C4-2B (cell line): ENCODE data around the gene TMEM185B.
"Not testable (repeated sequence)": the region's sequence is repeated elsewhere in the genome, so short reads cannot be mapped to it uniquely, and the experiment has no call there.

Experiments
- H3K27ac ChIP-seq: fragments of 450-650 bp; 2 replicates; pipeline ENCODE4 v1.5.1; 2017
- CTCF ChIP-seq: fragments of 450-650 bp; conservative IDR thresholded peaks from 2 replicates; pipeline ENCODE4 v1.5.1; 2017; ENCODE audit warnings: mild to moderate bottlenecking
- ZFX ChIP-seq: fragments of 450-650 bp; IDR thresholded peaks from 2 replicates; pipeline ENCODE4 v1.6.1; 2017

TMEM185B gene

DNA sequence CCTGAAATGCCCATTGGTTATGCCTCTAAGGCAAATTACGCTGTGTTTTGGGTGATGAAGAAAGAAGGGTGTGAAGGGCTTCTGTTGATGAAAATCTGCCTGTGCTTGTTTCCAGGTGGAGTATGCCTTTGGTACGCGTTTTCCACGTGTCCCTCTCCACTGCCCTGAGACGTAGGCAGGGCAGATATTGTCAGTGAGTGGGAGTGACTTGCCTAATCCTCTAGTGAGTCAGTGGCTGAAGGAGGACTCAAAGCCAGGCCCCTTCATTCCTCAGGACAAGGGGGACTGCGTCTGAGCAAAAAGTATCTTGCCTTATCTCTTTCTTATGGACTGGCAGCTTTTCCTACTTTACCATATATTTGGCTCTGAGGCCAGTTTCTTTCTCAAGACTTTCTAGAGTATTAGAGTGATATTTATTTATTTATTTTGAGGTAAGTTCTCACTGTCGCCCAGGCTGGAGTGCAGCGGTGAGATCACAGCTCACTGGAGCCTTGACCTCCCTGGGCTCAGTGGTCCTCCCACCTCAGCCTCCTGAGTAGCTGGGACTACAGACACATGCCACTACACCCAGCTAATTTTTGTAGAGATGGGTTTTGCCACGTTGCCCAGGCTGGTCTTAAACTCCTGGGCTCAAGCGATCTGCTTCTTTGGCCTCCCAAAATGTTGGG is 39.7 kb upstream of the TMEM185B start:
- TF ChIP-seq CTCF (no peak), ZFX (no peak)
- H3K27ac ChIP-seq = no peak overlapping the region

- H3K27ac ChIP-seq = no peak overlapping the region
- TF ChIP-seq CTCF = no peak
Observed at GRCh38 chr2:120262150-120262549, 39.0 kb upstream of the TMEM185B start.

GRCh38 chr2:120261387-120262006 is 38.3 kb upstream of the TMEM185B start:
- H3K27ac ChIP-seq = no peak overlapping the region
- TF ChIP-seq CTCF (no peak), ZFX (no peak)

GRCh38 chr2:120260736-120261135 is 37.5 kb upstream of the TMEM185B start:
- no peak for TF ChIP-seq ZFX
- no peak for TF ChIP-seq CTCF
- H3K27ac ChIP-seq = no peak overlapping the region

DNA sequence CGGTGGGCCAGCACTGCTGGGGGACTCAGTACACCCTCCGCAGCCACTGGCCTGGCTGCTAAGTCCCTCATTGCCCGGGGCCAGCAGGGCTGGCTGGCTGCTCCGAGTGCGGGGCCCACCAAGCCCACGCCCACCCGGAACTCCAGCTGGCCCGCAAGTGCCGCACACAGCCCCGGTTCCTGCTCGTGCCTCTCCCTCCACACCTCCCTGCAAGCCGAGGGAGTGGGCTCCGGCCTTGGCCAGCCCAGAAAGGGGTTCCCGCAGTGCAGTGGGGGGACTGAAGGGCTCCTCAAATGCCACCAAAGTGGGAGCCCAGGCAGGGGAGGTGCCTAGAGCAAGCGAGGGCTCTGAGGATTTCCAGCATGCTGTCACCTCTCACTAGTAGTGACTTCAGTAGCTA is 36.7 kb upstream of the TMEM185B start:
- H3K27ac ChIP-seq = not testable (repeated sequence)

DNA sequence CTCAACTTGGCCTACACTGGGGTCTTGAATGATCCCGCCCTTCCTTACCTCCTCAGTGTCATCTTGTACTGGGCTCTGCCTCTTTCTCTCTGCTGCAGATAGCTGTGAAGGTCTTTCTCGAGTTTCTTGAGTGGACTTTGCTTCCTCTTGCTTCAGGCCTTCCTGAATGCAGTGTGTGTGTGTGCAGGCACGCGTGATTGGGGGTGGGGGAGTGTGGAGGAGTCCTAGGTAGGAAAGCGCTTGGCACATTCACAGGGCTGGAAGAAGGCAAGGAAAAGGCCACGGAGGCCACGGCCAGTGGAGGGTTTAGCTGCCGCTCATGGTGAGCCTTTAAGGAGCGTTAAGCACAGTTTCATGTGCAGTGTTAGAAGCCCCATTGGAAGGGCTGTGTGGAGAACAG is 35.0 kb upstream of the TMEM185B start:
- no peak for TF ChIP-seq CTCF
- TF ChIP-seq ZFX = no peak
- H3K27ac ChIP-seq = no peak overlapping the region

DNA sequence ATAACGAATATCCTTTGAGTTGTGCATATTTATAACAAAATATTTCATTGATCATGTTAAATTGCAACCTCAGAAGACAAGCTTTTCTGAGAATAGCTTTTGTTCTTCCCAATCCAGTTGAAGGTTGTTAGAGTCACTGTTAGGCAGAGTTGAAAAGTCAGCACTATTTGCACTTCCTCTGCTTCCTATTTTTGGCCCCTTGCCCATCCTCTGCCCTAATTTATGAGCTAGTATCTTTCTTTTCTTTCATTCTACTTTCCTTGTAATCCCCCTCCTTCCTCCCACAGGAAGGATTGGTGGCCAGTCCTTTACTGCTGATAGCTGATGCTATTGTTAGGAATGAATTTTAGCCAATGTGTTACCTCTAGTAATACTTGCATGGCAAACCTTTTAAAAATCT is 34.3 kb upstream of the TMEM185B start:
- H3K27ac ChIP-seq = no peak overlapping the region
- no peak for TF ChIP-seq CTCF
- TF ChIP-seq ZFX = no peak

GRCh38 chr2:120256651-120257000 is 33.4 kb upstream of the TMEM185B start:
- no peak overlapping the region for H3K27ac ChIP-seq
- no peak for TF ChIP-seq ZFX
- TF ChIP-seq CTCF = no peak
